HepG2 (cell line): ENCODE results near the gene SPHK1. TPM values are rescaled to one million over a fixed set of nuclear protein-coding genes. Genes with fewer than 3 reads are reported as not detected.

Experiments used
- ATAC-seq: fragments of 200-7000 bp; cut with Tn5 transposase; 3 replicates; pipeline ENCODE4 v1.9.1; 2020; ENCODE audit warnings: mild to moderate bottlenecking, moderate library complexity
- BruUV-seq: library from RNA; stranded (reverse); fragments of 400-500 nt; replicated peaks from 2 replicates; lab custom pipeline; 2021; lab: Mats Ljungman, UMichigan
- CTCF ChIA-PET: fragments of 300-600 bp; formaldehyde crosslinking; extraction: SDS; loops from one replicate; lab custom pipeline; 2021; ENCODE audit warnings: low total read pairs, inconsistent platforms, low intra/inter-chr PET ratio; lab: Yijun Ruan, JAX
- POLR2A ChIA-PET: fragments of 350-600 bp; sonication (Branson Sonifier 250); formaldehyde crosslinking; loops from one replicate; lab custom pipeline; 2020; ENCODE audit warnings: antibody characterized with exemption, inconsistent platforms; lab: Yijun Ruan, JAX
- DNase-seq: peaks from one replicate; pipeline ENCODE4 v3.0.0-alpha.2; 2015; ENCODE audit warnings: low spot score
- FAIRE-seq: peaks from 3 replicates; lab custom pipeline; 2011; peaks lifted over from hg19 to GRCh38; lab: Jason Lieb, UNC
- H2AFZ ChIP-seq: one replicate; pipeline ENCODE4 v1.6.1; 2011; ENCODE audit warnings: low read length, inconsistent platforms
- H3K27ac ChIP-seq: fragments of 300-600 bp; 3 replicates; pipeline ENCODE4 v1.8.0; 2011; ENCODE audit warnings: mixed run types, mild to moderate bottlenecking, mixed read lengths, low read length, inconsistent platforms; ENCODE audit not compliant: insufficient read depth; ENCODE audit errors: extremely low read length
- H3K27me3 ChIP-seq, 2 experiments: fragments of 200-600 bp in 1 of 2; 2 replicates in 1 of 2; 3 replicates in 1 of 2; pipeline versions ENCODE4 v1.6.0 to v1.8.0; 2011; ENCODE audit warnings: low read length in 2 of 2, mild to moderate bottlenecking in 2 of 2, moderate library complexity in 2 of 2, inconsistent platforms in 1 of 2; ENCODE audit not compliant: insufficient read depth in 2 of 2, control insufficient read depth in 1 of 2
- H3K36me3 ChIP-seq, 2 experiments: fragments of 200-600 bp in 1 of 2; replicated peaks in 1 of 2; 2 replicates in 1 of 2; 3 replicates in 1 of 2; pipeline versions ENCODE4 v1.5.1 to v1.8.0; 2011; ENCODE audit warnings: low read length in 2 of 2, inconsistent platforms in 1 of 2; ENCODE audit not compliant: insufficient read depth in 2 of 2, control insufficient read depth in 1 of 2
- H3K4me1 ChIP-seq: 2 replicates; pipeline ENCODE4 v1.5.1; 2012; ENCODE audit warnings: low read length, inconsistent platforms; ENCODE audit not compliant: insufficient read depth
- H3K4me2 ChIP-seq: 2 replicates; pipeline ENCODE4 v1.6.0; 2011; ENCODE audit warnings: low read depth, low read length, inconsistent platforms
- H3K4me3 ChIP-seq, 3 experiments: fragments of 200-600 bp in 1 of 3; sonication (generic), shearing (Covaris generic) in 1 of 3; replicated peaks in 1 of 3; 2 replicates each; pipeline ENCODE4 v1.5.1; 2011 to 2016; ENCODE audit warnings: low read length in 3 of 3, inconsistent platforms in 2 of 3, low read depth in 2 of 3, mild to moderate bottlenecking in 2 of 3, control low read depth in 1 of 3, mixed read lengths in 1 of 3; ENCODE audit not compliant: insufficient read depth in 1 of 3
- H3K79me2 ChIP-seq: one replicate; pipeline ENCODE4 v1.6.1; 2011; ENCODE audit warnings: low read length, inconsistent platforms; ENCODE audit not compliant: insufficient read depth
- H3K9ac ChIP-seq: 2 replicates; pipeline ENCODE4 v1.6.0; 2011; ENCODE audit warnings: mild to moderate bottlenecking, low read depth, low read length, inconsistent platforms; ENCODE audit not compliant: insufficient read depth
- H3K9me3 ChIP-seq: 2 replicates; pipeline ENCODE4 v1.5.1; 2012; ENCODE audit warnings: mild to moderate bottlenecking, low read length
- H4K20me1 ChIP-seq: 2 replicates; pipeline ENCODE4 v1.6.0; 2011; ENCODE audit warnings: inconsistent platforms, mild to moderate bottlenecking, low read length, moderate library complexity; ENCODE audit not compliant: insufficient read depth
- KAT2B ChIP-seq: fragments of 150-350 bp; IDR thresholded peaks from 2 replicates; pipeline ENCODE4 v1.6.1; 2014; ENCODE audit warnings: low read depth, low read length, borderline replicate concordance
- NPAS2 ChIP-seq: sonication (generic); formaldehyde crosslinking; IDR thresholded peaks from 2 replicates; pipeline ENCODE4 v1.8.0; 2022; ENCODE audit warnings: mild to moderate bottlenecking, missing genetic modification reagents, borderline replicate concordance
- TERF1 ChIP-seq: sonication (generic); formaldehyde crosslinking; IDR thresholded peaks from 2 replicates; pipeline ENCODE4 v1.8.0; 2022; ENCODE audit warnings: mild to moderate bottlenecking, missing genetic modification reagents, moderate library complexity
- ZNF263 ChIP-seq: sonication (generic); formaldehyde crosslinking; IDR thresholded peaks from 2 replicates; pipeline ENCODE4 v1.4.0; 2020; ENCODE audit warnings: missing genetic modification reagents
- ZSCAN31 ChIP-seq: sonication (generic); formaldehyde crosslinking; IDR thresholded peaks from 2 replicates; pipeline ENCODE4 v1.5.0; 2020; ENCODE audit warnings: low read depth, mild to moderate bottlenecking, missing genetic modification reagents
- WGBS: methylation state at CpG from one replicate; pipeline ENCODE4 v1.1.6; 2017; ENCODE audit warnings: low lambda C conversion rate; 5-methylcytosine and 5-hydroxymethylcytosine counted together
- in situ Hi-C: cut with HindIII; loops from 2 replicates; pipeline ENCODE4 v1.10.0; 2017; ENCODE audit warnings: low pct_unique_long_range_greater_than_20kb; ENCODE audit not compliant: extremely low pct_ligation_motif_present
- intact Hi-C: fragments of 100-400 bp; cut with micrococcal nuclease; formaldehyde crosslinking; loops from one replicate; pipeline ENCODE4 v1.10.0; 2022; ENCODE audit not compliant: unreplicated experiment
- polyA plus RNA-seq, 8 experiments: library from polyadenylated mRNA; depleted of rRNA in 3 of 8; stranded (reverse) in 7 of 8; unstranded in 1 of 8; fragments of >200 nt; fragmentation: Illumina TruSeq in 4 of 8; extraction: Trizol in 4 of 8; gene quantifications; 2 replicates each; pipeline versions ENCODE4 v1.2.1 to v1.2.3, GENCODE V29; 2011 to 2016; ENCODE audit warnings: low read depth in 4 of 8, missing spikeins in 1 of 8, mixed read lengths in 1 of 8; ENCODE audit not compliant: insufficient read depth in 1 of 8
- total RNA-seq, 5 experiments: library from RNA; depleted of rRNA; stranded (reverse); fragments of >200 nt; fragmentation: Illumina TruSeq; extraction: Trizol; gene quantifications; 2 replicates each; pipeline ENCODE4 v1.2.3, GENCODE V29; 2016; ENCODE audit warnings: low read depth in 1 of 5
- TF ChIP-seq, protein P1 (sequence below): sonication (generic); formaldehyde crosslinking; IDR thresholded peaks from 2 replicates; pipeline ENCODE4 v1.4.0; 2020; ENCODE audit warnings: missing genetic modification reagents

SPHK1 gene
- total and polyA plus RNA-seq, 2 of the 13 experiments (the other 11 are each of a cell fraction or from before 2014, with no cell fraction given) = 129 to 160 TPM

DNA sequence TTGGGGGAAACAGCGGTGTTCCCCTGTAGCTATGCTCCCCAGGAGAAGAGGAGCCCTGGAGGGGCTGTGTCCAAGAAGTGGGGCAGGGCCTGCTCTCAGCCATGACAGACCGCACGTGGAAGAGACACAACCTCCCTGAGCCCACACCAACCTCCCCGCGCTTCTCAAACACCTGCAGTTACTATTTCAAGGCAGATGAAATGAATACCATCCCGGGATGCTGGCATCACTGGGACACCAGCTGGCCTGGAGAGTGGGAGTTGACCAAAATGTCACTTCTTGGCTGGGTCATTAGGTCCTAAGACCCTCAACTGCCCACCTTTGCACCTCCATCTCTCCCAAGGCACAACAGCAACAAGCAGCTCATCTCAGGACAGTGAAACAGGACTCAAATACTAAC, 32.0 kb downstream of the SPHK1 start:
- H3K9ac ChIP-seq = no peak overlapping the region
- 98% methylated on average over 6 of the region's 6 CpGs for WGBS
- no peak overlapping the region for H3K4me2 ChIP-seq
- H3K9me3 ChIP-seq = no peaks in the 10 kb centered on the region
- no peak for DNase-seq
- ATAC-seq = no peak
- TF ChIP-seq TERF1 (CRISPR knock-in tag) (no peak), ZSCAN31 (CRISPR knock-in tag) (no peak), KAT2B (no peak), NPAS2 (CRISPR knock-in tag) (no peak), ZNF263 (CRISPR knock-in tag) (no peak)
- TF ChIP-seq, protein P1, sequence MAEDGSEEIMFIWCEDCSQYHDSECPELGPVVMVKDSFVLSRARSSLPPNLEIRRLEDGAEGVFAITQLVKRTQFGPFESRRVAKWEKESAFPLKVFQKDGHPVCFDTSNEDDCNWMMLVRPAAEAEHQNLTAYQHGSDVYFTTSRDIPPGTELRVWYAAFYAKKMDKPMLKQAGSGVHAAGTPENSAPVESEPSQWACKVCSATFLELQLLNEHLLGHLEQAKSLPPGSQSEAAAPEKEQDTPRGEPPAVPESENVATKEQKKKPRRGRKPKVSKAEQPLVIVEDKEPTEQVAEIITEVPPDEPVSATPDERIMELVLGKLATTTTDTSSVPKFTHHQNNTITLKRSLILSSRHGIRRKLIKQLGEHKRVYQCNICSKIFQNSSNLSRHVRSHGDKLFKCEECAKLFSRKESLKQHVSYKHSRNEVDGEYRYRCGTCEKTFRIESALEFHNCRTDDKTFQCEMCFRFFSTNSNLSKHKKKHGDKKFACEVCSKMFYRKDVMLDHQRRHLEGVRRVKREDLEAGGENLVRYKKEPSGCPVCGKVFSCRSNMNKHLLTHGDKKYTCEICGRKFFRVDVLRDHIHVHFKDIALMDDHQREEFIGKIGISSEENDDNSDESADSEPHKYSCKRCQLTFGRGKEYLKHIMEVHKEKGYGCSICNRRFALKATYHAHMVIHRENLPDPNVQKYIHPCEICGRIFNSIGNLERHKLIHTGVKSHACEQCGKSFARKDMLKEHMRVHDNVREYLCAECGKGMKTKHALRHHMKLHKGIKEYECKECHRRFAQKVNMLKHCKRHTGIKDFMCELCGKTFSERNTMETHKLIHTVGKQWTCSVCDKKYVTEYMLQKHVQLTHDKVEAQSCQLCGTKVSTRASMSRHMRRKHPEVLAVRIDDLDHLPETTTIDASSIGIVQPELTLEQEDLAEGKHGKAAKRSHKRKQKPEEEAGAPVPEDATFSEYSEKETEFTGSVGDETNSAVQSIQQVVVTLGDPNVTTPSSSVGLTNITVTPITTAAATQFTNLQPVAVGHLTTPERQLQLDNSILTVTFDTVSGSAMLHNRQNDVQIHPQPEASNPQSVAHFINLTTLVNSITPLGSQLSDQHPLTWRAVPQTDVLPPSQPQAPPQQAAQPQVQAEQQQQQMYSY = no peak
- in situ Hi-C loops (no loop called here), intact Hi-C loops (no loop called here)
- CTCF ChIA-PET = no interaction called here
- peaks cover 8 to 43% of the 10 kb centered on the region in 2 experiments for H3K36me3 ChIP-seq
- no peak overlapping the region for H3K27ac ChIP-seq
- peaks cover 79% of the 10 kb centered on the region for H3K79me2 ChIP-seq
- H3K27me3 ChIP-seq = no peaks in the 10 kb centered on the region
- H3K4me3 ChIP-seq = no peak overlapping the region
- no peaks in the 10 kb centered on the region for H3K4me1 ChIP-seq
- FAIRE-seq = no peak
- POLR2A ChIA-PET = no interaction called here
- no peak overlapping the region for H2AFZ ChIP-seq
- peaks cover 29% of the 10 kb centered on the region; the same call in 1 of the 2 replicates for H4K20me1 ChIP-seq
- BruUV-seq = no TSS peak
